ENCODE measurements around the gene EIF4B. TPM values are rescaled to one million over a fixed set of nuclear protein-coding genes. Genes with fewer than 3 reads are reported as not detected.

EIF4B gene
- total and polyA plus RNA-seq, 2 of the 8 experiments (the other 6 are each of a cell fraction or from before 2014, with no cell fraction given) = 269 to 816 TPM

- Histone ChIP-seq H4K91ac (replicated peaks; ENCODE audit: insufficient read length, low read length) (peak within 1 kb of the TSS; percentile 64), H3K9ac (replicated peaks in 1 of 4; ENCODE audit: extremely low read depth in 1 of 4, low read depth in 3 of 4, low read length in 3 of 4) (peak within 1 kb of the TSS; percentile 57 to 71 (median 64)), H3K23me2 (ENCODE audit: low read depth, low read length) (peaks cover 10% of the 10 kb centered on the region; the same call in 1 of the 2 replicates), H4K5ac (ENCODE audit: insufficient read length, low read depth, low read length) (peak within 1 kb of the TSS; percentile 70), H3K56ac (replicated peaks; ENCODE audit: insufficient read length, low read depth, low read length) (peak within 1 kb of the TSS; percentile 82), H2BK5ac (ENCODE audit: low read depth, low read length) (peak within 1 kb of the TSS; percentile 48; the same call in 1 of the 2 replicates), H3K4ac (replicated peaks; ENCODE audit: insufficient read length, low read depth, low read length) (peak within 1 kb of the TSS; percentile 55), H3K18ac (ENCODE audit: extremely low read depth, low read length) (peak within 1 kb of the TSS; percentile 56; the same call in 1 of the 2 replicates), H3K27ac (ENCODE audit: low read depth, low read length) (peak within 1 kb of the TSS; percentile 62; the same call in 1 of the 2 replicates), H3K36me3 (ENCODE audit: control insufficient read depth in 2 of 4, insufficient read depth in 4 of 4, low read length in 3 of 4) (peaks cover 0 to 4% (median 1%) of the 10 kb centered on the region in 4 experiments; a peak in 2 of 8 replicates), H3K23ac (ENCODE audit: insufficient read length) (no peak within 1 kb of the TSS), H3K27me3 (replicated peaks in 1 of 4; ENCODE audit: control insufficient read depth in 3 of 4, extremely low read depth in 1 of 4, insufficient read depth in 3 of 4, low read length in 3 of 4) (peaks cover 0 to 6% (median 4%) of the 10 kb centered on the region in 4 experiments; a peak in 4 of 7 replicates), H3K79me1 (ENCODE audit: low read depth, low read length) (no peaks in the 10 kb centered on the region), H4K8ac (ENCODE audit: extremely low read depth, insufficient read depth, low read length) (peak within 1 kb of the TSS; percentile 90), H3K79me2 (ENCODE audit: control insufficient read depth in 1 of 2, insufficient read depth in 2 of 2, low read length in 2 of 2) (no peaks in the 10 kb centered on the region), H3K4me2 (ENCODE audit: insufficient read depth in 1 of 2, low read depth in 2 of 2, low read length in 2 of 2) (peak within 1 kb of the TSS; percentile 88 to 89), H2BK20ac (ENCODE audit: low read length) (no peak within 1 kb of the TSS), H2AFZ (ENCODE audit: low read length) (peak within 1 kb of the TSS; percentile 64), H3K4me3 (ENCODE audit: extremely low read depth in 1 of 4, insufficient read depth in 2 of 4, low read depth in 3 of 4, low read length in 4 of 4) (peak within 1 kb of the TSS; percentile 49 to 77 (median 68)), H2BK120ac (replicated peaks; ENCODE audit: low read depth, low read length) (no peak within 1 kb of the TSS), H2AK5ac (ENCODE audit: low read depth, low read length) (no peak within 1 kb of the TSS), H4K20me1 (replicated peaks in 1 of 2; ENCODE audit: control insufficient read depth in 1 of 2, insufficient read depth in 2 of 2, low read length in 2 of 2) (no peaks in the 10 kb centered on the region), H3K4me1 (replicated peaks in 1 of 4; ENCODE audit: control insufficient read depth in 3 of 4, insufficient read depth in 4 of 4, low read length in 3 of 4) (peaks cover 0 to 3% (median 2%) of the 10 kb centered on the region in 4 experiments; a peak in 3 of 7 replicates), H3K14ac (ENCODE audit: insufficient read length) (no peak within 1 kb of the TSS), H2BK15ac (ENCODE audit: low read length) (no peak within 1 kb of the TSS), H3K9me3 (ENCODE audit: insufficient read depth in 2 of 2, low read depth in 1 of 2, low read length in 1 of 2) (no peaks in the 10 kb centered on the region), H2BK12ac (ENCODE audit: low read depth, low read length) (no peak within 1 kb of the TSS)
- FAIRE-seq (no peak), DNase-seq (ENCODE audit: low read depth in 1 of 2, low spot score in 2 of 2) (peak; percentile 94 to 100)
- POLR2A ChIA-PET (ENCODE audit: partially characterized antibody) = interaction anchor here (0.5 to 3.9 kb wide), 18 partner anchors 10 to 1454 kb away, joined by 3 to 21 read pairs (median 4); partner anchors contain the start of genes EIF4B, IGFBP6 and PFDN5
- 5% methylated on average over 49 of the region's 67 CpGs; no CpG with 5 or more reads in 1 of the 2 experiments for WGBS, 2 experiments (ENCODE audit: extremely low coverage in 1 of 2, insufficient coverage in 1 of 2, insufficient read length in 1 of 2, insufficient replicate concordance in 2 of 2, low coverage in 1 of 2, low lambda C conversion rate in 2 of 2, missing lambda C conversion rate in 1 of 2)
- CTCF ChIA-PET (ENCODE audit: partially characterized antibody) = interaction anchor here (1.1 to 22.4 kb wide), 7 partner anchors 13 to 132 kb away, joined by 3 to 531 read pairs (median 7); partner anchors contain the start of genes IGFBP6 and SOAT2
- TF ChIP-seq TAF7 (optimal IDR thresholded peaks at IDR 0.05; ENCODE audit: borderline replicate concordance, low read depth, low read length) (peak; percentile 38), ASH2L (IDR thresholded peaks at IDR 0.05; ENCODE audit: low read length) (no peak), MAFK (IDR thresholded peaks at IDR 0.05; ENCODE audit: low read depth, low read length) (no peak), SP2 (IDR thresholded peaks at IDR 0.05; ENCODE audit: low read length) (peak; percentile 94), CREB1 (IDR thresholded peaks at IDR 0.05) (peak; percentile 51), SIN3A (conservative IDR thresholded peaks at IDR 0.05 in 1 of 2, IDR thresholded peaks at IDR 0.05 in 1 of 2; ENCODE audit: low read depth in 1 of 2, low read length in 2 of 2) (0 out of 4 replicates have a peak, but pooled peaks of 1 of the 2 experiments have one; percentile 6), SP1 (IDR thresholded peaks at IDR 0.05; ENCODE audit: low read depth, low read length) (peak; percentile 98), HDAC2 (IDR thresholded peaks at IDR 0.05; ENCODE audit: borderline replicate concordance in 1 of 2, low read depth in 2 of 2, low read length in 2 of 2) (no peak), TBP (IDR thresholded peaks at IDR 0.05; ENCODE audit: low read depth, low read length) (peak; percentile 27; the same call in 1 of the 2 replicates), SRF (IDR thresholded peaks at IDR 0.05; ENCODE audit: low read depth, low read length) (no peak), PHF8 (conservative IDR thresholded peaks at IDR 0.05; ENCODE audit: low read depth, low read length) (peak; percentile 59)
These were observed 73.2 kb downstream of the EIF4B start, which contains the start of gene SPRYD3 for GRCh38 chr12:53079226-53080117. Gene SPRYD3, minus strand, starts transcription at chr12:53079390. Its CDS starts 57 bp downstream, at chr12:53079333.
